A673 (cell line): ENCODE results near the gene SARDH.

Experiments used
- CTCF ChIP-seq: fragments of 300-800, 200-600 bp; sonication (generic); conservative IDR thresholded peaks from 2 replicates; pipeline ENCODE4 v1.5.1; 2017; ENCODE audit warnings: low read depth, mild to moderate bottlenecking, antibody characterized with exemption, low read length, moderate library complexity, mixed read lengths
- EZH2 ChIP-seq: fragments of 200-600 bp; sonication (generic); IDR thresholded peaks from 2 replicates; pipeline ENCODE4 v1.6.1; 2017; ENCODE audit warnings: borderline replicate concordance, low read depth, mild to moderate bottlenecking, mixed read lengths, antibody characterized with exemption, low read length; ENCODE audit not compliant: poor library complexity, severe bottlenecking

- no peak for TF ChIP-seq CTCF
- TF ChIP-seq EZH2, result no peak
Measured at GRCh38 chr9:133637451-133638055, 100.6 kb downstream of the SARDH start.
